Endothelial cell of umbilical vein (primary cell): Measurements from ENCODE around the gene TNP1.

Experiments
- CTCF ChIP-seq, 2 donors: IDR thresholded peaks; 1 replicate in 1 of 2; 2 replicates in 1 of 2; pipeline ENCODE4 v1.5.1; 2011; ENCODE audit warnings: low read length in 2 of 2, mild to moderate bottlenecking in 2 of 2, moderate library complexity in 2 of 2, control low read depth in 1 of 2, inconsistent platforms in 1 of 2, low read depth in 1 of 2; ENCODE audit not compliant: insufficient read depth in 1 of 2; ENCODE audit errors: extremely low read depth in 1 of 2
- EZH2 ChIP-seq: IDR thresholded peaks from 2 replicates; pipeline ENCODE4 v1.6.1; 2012; ENCODE audit warnings: borderline replicate concordance, low read depth, mild to moderate bottlenecking, moderate library complexity, low read length, inconsistent platforms; ENCODE audit not compliant: severe bottlenecking
- MAX ChIP-seq: IDR thresholded peaks from 2 replicates; pipeline ENCODE4 v1.6.1; 2011; ENCODE audit not compliant: insufficient read depth, insufficient read length
- POLR2A ChIP-seq: IDR thresholded peaks from 2 replicates; pipeline ENCODE4 v1.6.1; 2012; ENCODE audit warnings: low read depth, mild to moderate bottlenecking, control low read depth, low read length
- POLR2AphosphoS5 ChIP-seq: IDR thresholded peaks from 2 replicates; pipeline ENCODE4 v1.6.1; 2012; ENCODE audit warnings: low read depth, mild to moderate bottlenecking, control low read depth, low read length, moderate library complexity; ENCODE audit not compliant: insufficient read depth

GRCh38 chr2:216903470-216903869 is 43.6 kb upstream of the TNP1 start:
- no peak for TF ChIP-seq POLR2AphosphoS5
- no peak for TF ChIP-seq CTCF (IDR thresholded peaks at IDR 0.05; ENCODE audit: extremely low read depth in 1 of 2, insufficient read depth in 1 of 2, low read depth in 1 of 2, low read length in 2 of 2)
- no peak for TF ChIP-seq POLR2A
- no peak for TF ChIP-seq MAX
- no peak for TF ChIP-seq EZH2
